GM12878 (cell line): ENCODE data around the gene BRSK2. TPM values are rescaled to one million over a fixed set of nuclear protein-coding genes. Genes with fewer than 3 reads are reported as not detected.

Experiments used
- ATAC-seq: fragments of 200-7000 bp; cut with Tn5 transposase; 3 replicates; pipeline ENCODE4 v1.9.1; 2020; ENCODE audit warnings: mild to moderate bottlenecking, moderate library complexity
- BruUV-seq: library from RNA; stranded (reverse); fragments of 400-500 nt; replicated peaks from 2 replicates; lab custom pipeline; 2021; lab: Mats Ljungman, UMichigan
- CTCF ChIA-PET: fragments of 300-600 bp; sonication (Branson Sonifier 250); formaldehyde crosslinking; extraction: SDS; loops from one replicate; lab custom pipeline; 2021; ENCODE audit warnings: inconsistent platforms; lab: Yijun Ruan, JAX
- POLR2A ChIA-PET: fragments of 350-600 bp; formaldehyde crosslinking; extraction: SDS; loops from one replicate; lab custom pipeline; 2021; ENCODE audit warnings: inconsistent platforms; lab: Charles Lee
- RAD21 ChIA-PET: fragments of 300-600 bp; sonication (Branson Sonifier 250); formaldehyde crosslinking; loops from one replicate; lab custom pipeline; 2023; ENCODE audit warnings: antibody characterized with exemption; ENCODE audit not compliant: unreplicated experiment; lab: Charles Lee
- SMC1A ChIA-PET: fragments of 300-600 bp; sonication (Branson Sonifier 250); formaldehyde crosslinking; loops from one replicate; lab custom pipeline; 2023; ENCODE audit not compliant: unreplicated experiment, uncharacterized antibody; lab: Charles Lee
- DNase-seq: peaks from one replicate; pipeline ENCODE4 v3.0.0-alpha.2; 2011; ENCODE audit warnings: low read depth, low spot score
- FAIRE-seq: peaks from 3 replicates; lab custom pipeline; 2011; peaks lifted over from hg19 to GRCh38; lab: Jason Lieb, UNC
- H2AFZ ChIP-seq: 2 replicates; pipeline ENCODE4 v1.6.0; 2011; ENCODE audit warnings: low read depth, low read length, control low read depth; ENCODE audit not compliant: control insufficient read depth
- H3K27ac ChIP-seq: 2 replicates; pipeline ENCODE4 v1.5.1; 2011; ENCODE audit warnings: control low read depth; ENCODE audit not compliant: control insufficient read depth, insufficient read depth
- H3K27me3 ChIP-seq, 2 experiments: replicated peaks in 1 of 2; 2 replicates each; pipeline versions ENCODE4 v1.6.0 to v1.6.1; 2011; ENCODE audit warnings: low read length in 1 of 2; ENCODE audit not compliant: control insufficient read depth in 2 of 2, insufficient read depth in 2 of 2
- H3K36me3 ChIP-seq, 2 experiments: 2 replicates each; pipeline ENCODE4 v1.5.1; 2011; ENCODE audit warnings: low read length in 1 of 2; ENCODE audit not compliant: control insufficient read depth in 2 of 2, insufficient read depth in 2 of 2
- H3K4me1 ChIP-seq: 2 replicates; pipeline ENCODE4 v1.6.1; 2011; ENCODE audit warnings: mild to moderate bottlenecking, low read length, moderate library complexity, mixed read lengths; ENCODE audit not compliant: control insufficient read depth, insufficient read depth
- H3K4me2 ChIP-seq: 2 replicates; pipeline ENCODE4 v1.6.0; 2011; ENCODE audit warnings: control low read depth; ENCODE audit not compliant: control insufficient read depth, insufficient read depth
- H3K4me3 ChIP-seq: fragments of 200-600 bp; sonication (generic); 2 replicates; pipeline ENCODE4 v1.5.1; 2016
- H3K79me2 ChIP-seq: 2 replicates; pipeline ENCODE4 v1.6.0; 2011; ENCODE audit warnings: low read length; ENCODE audit not compliant: control insufficient read depth, insufficient read depth
- H3K9ac ChIP-seq: 2 replicates; pipeline ENCODE4 v1.8.0; 2011; ENCODE audit warnings: low read length, control low read depth, mixed read lengths; ENCODE audit not compliant: control insufficient read depth, insufficient read depth
- H3K9me3 ChIP-seq: replicated peaks from 3 replicates; pipeline ENCODE4 v1.5.1; 2011; ENCODE audit warnings: mild to moderate bottlenecking, low read length; ENCODE audit not compliant: control insufficient read depth, insufficient read depth
- H4K20me1 ChIP-seq: 2 replicates; pipeline ENCODE4 v1.6.0; 2011; ENCODE audit not compliant: control insufficient read depth, insufficient read depth
- ATF7 ChIP-seq: fragments of 450-650 bp; IDR thresholded peaks from 2 replicates; pipeline ENCODE4 v1.6.1; 2016; ENCODE audit warnings: low read depth, mild to moderate bottlenecking
- CREM ChIP-seq: IDR thresholded peaks from 2 replicates; pipeline ENCODE4 v1.6.1; 2014; ENCODE audit warnings: antibody characterized with exemption, low read depth
- EED ChIP-seq: sonication (generic); IDR thresholded peaks from 2 replicates; pipeline ENCODE4 v1.6.1; 2016; ENCODE audit warnings: antibody characterized with exemption, low read depth
- HDAC6 ChIP-seq: fragments of 200-600 bp; sonication (generic); IDR thresholded peaks from one replicate; pipeline ENCODE4 v1.8.0; 2017; ENCODE audit warnings: antibody characterized with exemption; ENCODE audit not compliant: unreplicated experiment
- KLF5 ChIP-seq: fragments of 450-650 bp; IDR thresholded peaks from 2 replicates; pipeline ENCODE4 v1.6.1; 2014; ENCODE audit warnings: mild to moderate bottlenecking; ENCODE audit not compliant: partially characterized antibody
- MTA2 ChIP-seq: fragments of 450-650 bp; IDR thresholded peaks from 2 replicates; pipeline ENCODE4 v1.6.1; 2016; ENCODE audit warnings: low read depth, mild to moderate bottlenecking, moderate library complexity
- NFXL1 ChIP-seq: fragments of 450-650 bp; IDR thresholded peaks from 2 replicates; pipeline ENCODE4 v1.6.1; 2017; ENCODE audit warnings: antibody characterized with exemption, mild to moderate bottlenecking, borderline replicate concordance
- NR2C2 ChIP-seq: IDR thresholded peaks from 2 replicates; pipeline ENCODE4 v1.6.1; 2011; ENCODE audit warnings: borderline replicate concordance, low read depth; ENCODE audit not compliant: control insufficient read depth, insufficient read length
- RCOR1 ChIP-seq: conservative IDR thresholded peaks from 2 replicates; pipeline ENCODE4 v1.6.1; 2012; ENCODE audit warnings: low read depth, low read length, improper control_type of control experiment
- SMAD1 ChIP-seq: fragments of 450-650 bp; IDR thresholded peaks from 2 replicates; pipeline ENCODE4 v1.6.1; 2018; ENCODE audit warnings: mild to moderate bottlenecking, low read depth; ENCODE audit not compliant: partially characterized antibody
- WGBS: methylation state at CpG from one replicate; pipeline ENCODE4 v1.1.6; 2016; ENCODE audit warnings: low lambda C conversion rate; ENCODE audit not compliant: insufficient replicate concordance, insufficient coverage; ENCODE audit errors: missing lambda C conversion rate; 5-methylcytosine and 5-hydroxymethylcytosine counted together
- in situ Hi-C: fragments of 300-500 bp; cut with MboI; formaldehyde crosslinking; loops from 9 replicates; pipeline ENCODE4 v1.14.3; 2018; ENCODE audit warnings: mixed read lengths
- intact Hi-C: fragments of 100-400 bp; cut with micrococcal nuclease; formaldehyde crosslinking; loops from one replicate; pipeline ENCODE4 v1.14.2; 2022; ENCODE audit not compliant: unreplicated experiment
- polyA plus RNA-seq, 11 experiments: library from polyadenylated mRNA; depleted of rRNA in 4 of 11; unstranded in 6 of 11; stranded (reverse) in 5 of 11; fragments of >200 nt; fragmentation: Nextera tagmentation in 4 of 11; fragmentation: Illumina TruSeq in 1 of 11; extraction: Ambion mirVana in 4 of 11; extraction: Trizol in 1 of 11; gene quantifications; 1 replicate in 1 of 11; 2 replicates in 10 of 11; pipeline versions ENCODE4 v1.2.1 to v1.2.3, GENCODE V29; 2011 to 2016; ENCODE audit warnings: inconsistent platforms in 2 of 11, missing spikeins in 2 of 11, low read depth in 1 of 11
- total RNA-seq, 4 experiments: library from RNA; depleted of rRNA in 3 of 4; stranded (reverse); fragments of >200 nt in 3 of 4; fragmentation: Illumina TruSeq in 1 of 4; extraction: Trizol in 1 of 4; gene quantifications; 2 replicates each; pipeline versions ENCODE4 v1.2.1 to v1.2.3, GENCODE V29; 2013 to 2021
- TF ChIP-seq, protein P1 (sequence below): IDR thresholded peaks from 2 replicates; pipeline ENCODE4 v1.6.1; 2012; ENCODE audit warnings: mild to moderate bottlenecking, low read depth, low read length
- TF ChIP-seq, protein P2 (sequence below): IDR thresholded peaks from 2 replicates; pipeline ENCODE4 v1.6.1; 2011; ENCODE audit warnings: low read depth, low read length, improper control_type of control experiment, borderline replicate concordance
- TF ChIP-seq, protein P3 (sequence below): IDR thresholded peaks from 2 replicates; pipeline ENCODE4 v1.6.1; 2011; ENCODE audit warnings: low read depth, mild to moderate bottlenecking, low read length, moderate library complexity, borderline replicate concordance; ENCODE audit errors: extremely low read depth
- TF ChIP-seq, protein P4 (sequence below): fragments of 450-650 bp; IDR thresholded peaks from 2 replicates; pipeline ENCODE4 v1.6.1; 2018; ENCODE audit warnings: mild to moderate bottlenecking, low read depth, moderate library complexity; ENCODE audit not compliant: partially characterized antibody

The BRSK2 gene
- total and polyA plus RNA-seq, 10 of the 15 experiments (the other 5 are each of a cell fraction or from before 2014, with no cell fraction given), result 0.13 TPM; not detected in 9

DNA sequence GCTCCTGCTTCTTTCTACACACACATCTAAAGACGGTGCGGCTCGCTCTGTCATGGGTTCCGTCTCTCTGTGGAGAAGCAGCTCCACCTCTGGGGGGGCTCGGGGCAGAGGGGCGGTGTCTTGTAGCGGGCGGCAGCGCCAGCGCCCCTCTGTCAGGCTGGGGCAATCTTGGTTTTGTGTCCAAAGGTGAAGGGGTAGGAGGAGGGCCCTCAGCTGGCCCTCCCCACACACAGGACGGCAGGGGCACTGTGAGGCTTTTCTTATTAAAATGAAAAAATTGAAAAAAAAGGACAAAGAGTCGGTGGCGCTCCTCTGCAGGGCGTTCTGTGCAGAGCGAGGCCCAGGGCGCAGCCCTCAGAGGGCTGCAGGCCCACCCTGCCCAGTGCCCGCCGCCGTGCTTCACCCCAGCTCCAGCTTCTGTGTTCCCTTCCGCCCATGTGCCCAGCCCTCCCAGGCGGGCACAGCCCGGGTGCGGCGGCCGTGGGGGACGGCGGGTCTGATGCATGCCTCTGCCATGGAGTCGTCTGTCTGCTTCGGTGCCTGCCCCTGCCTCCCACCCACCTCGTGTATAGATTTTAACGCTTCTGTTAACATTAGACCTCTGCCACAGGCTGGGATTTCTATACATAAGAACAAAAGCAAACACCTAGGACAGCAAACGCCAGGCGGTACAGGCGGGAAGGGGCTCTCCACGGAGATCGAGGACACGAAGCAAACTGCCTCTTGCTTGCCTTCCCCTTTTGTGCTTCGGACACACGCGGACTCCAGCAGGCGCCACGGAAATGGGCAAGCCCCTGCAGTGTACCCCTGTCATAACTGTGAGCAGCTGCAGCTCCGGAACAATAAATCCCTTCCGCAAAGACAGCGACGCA lies 72.3 kb downstream of the BRSK2 start (continued):
- TF ChIP-seq HDAC6 (no peak), MTA2 (no peak), SMAD1 (no peak)

DNA sequence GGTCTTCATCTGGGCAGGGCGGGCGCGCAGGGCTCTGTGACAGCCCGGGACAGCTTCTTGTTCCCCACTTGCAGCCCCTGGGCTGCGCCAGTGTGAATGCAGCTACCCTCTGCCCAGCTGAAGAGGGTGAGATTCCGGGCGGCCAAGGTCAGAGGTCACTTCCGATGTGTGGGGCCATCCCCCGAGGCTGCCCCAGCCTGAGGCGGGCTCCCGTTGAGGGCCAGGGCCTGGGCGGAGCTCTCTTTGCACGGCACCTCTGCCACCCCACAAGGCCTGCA lies 72.9 kb downstream of the BRSK2 start:
- RAD21 ChIA-PET, result no interaction called here
- POLR2A ChIA-PET, result no interaction called here
- Histone ChIP-seq H2AFZ (no peak overlapping the region), H3K27me3 (no peaks in the 10 kb centered on the region), H4K20me1 (no peaks in the 10 kb centered on the region), H3K4me2 (no peak overlapping the region), H3K4me1 (no peaks in the 10 kb centered on the region), H3K27ac (no peak overlapping the region), H3K9ac (no peak overlapping the region), H3K9me3 (no peaks in the 10 kb centered on the region; the same call in 2 of the 3 replicates), H3K36me3 (no peaks in the 10 kb centered on the region), H3K79me2 (no peaks in the 10 kb centered on the region), H3K4me3 (no peak overlapping the region)
- CTCF ChIA-PET, result no interaction called here
- in situ Hi-C loops (no loop called here), intact Hi-C loops (no loop called here)
- BruUV-seq, result no TSS peak
- no peak for FAIRE-seq
- 87% methylated on average over 13 of the region's 13 CpGs for WGBS
- no peak for DNase-seq
- no peak for ATAC-seq
- SMC1A ChIA-PET, result no interaction called here
- TF ChIP-seq KLF5 (no peak), RCOR1 (no peak), NR2C2 (no peak), CREM (no peak), EED (no peak), NFXL1 (no peak), ATF7 (no peak)
- TF ChIP-seq, protein P1, sequence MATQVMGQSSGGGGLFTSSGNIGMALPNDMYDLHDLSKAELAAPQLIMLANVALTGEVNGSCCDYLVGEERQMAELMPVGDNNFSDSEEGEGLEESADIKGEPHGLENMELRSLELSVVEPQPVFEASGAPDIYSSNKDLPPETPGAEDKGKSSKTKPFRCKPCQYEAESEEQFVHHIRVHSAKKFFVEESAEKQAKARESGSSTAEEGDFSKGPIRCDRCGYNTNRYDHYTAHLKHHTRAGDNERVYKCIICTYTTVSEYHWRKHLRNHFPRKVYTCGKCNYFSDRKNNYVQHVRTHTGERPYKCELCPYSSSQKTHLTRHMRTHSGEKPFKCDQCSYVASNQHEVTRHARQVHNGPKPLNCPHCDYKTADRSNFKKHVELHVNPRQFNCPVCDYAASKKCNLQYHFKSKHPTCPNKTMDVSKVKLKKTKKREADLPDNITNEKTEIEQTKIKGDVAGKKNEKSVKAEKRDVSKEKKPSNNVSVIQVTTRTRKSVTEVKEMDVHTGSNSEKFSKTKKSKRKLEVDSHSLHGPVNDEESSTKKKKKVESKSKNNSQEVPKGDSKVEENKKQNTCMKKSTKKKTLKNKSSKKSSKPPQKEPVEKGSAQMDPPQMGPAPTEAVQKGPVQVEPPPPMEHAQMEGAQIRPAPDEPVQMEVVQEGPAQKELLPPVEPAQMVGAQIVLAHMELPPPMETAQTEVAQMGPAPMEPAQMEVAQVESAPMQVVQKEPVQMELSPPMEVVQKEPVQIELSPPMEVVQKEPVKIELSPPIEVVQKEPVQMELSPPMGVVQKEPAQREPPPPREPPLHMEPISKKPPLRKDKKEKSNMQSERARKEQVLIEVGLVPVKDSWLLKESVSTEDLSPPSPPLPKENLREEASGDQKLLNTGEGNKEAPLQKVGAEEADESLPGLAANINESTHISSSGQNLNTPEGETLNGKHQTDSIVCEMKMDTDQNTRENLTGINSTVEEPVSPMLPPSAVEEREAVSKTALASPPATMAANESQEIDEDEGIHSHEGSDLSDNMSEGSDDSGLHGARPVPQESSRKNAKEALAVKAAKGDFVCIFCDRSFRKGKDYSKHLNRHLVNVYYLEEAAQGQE, result no peak
- TF ChIP-seq, protein P2, sequence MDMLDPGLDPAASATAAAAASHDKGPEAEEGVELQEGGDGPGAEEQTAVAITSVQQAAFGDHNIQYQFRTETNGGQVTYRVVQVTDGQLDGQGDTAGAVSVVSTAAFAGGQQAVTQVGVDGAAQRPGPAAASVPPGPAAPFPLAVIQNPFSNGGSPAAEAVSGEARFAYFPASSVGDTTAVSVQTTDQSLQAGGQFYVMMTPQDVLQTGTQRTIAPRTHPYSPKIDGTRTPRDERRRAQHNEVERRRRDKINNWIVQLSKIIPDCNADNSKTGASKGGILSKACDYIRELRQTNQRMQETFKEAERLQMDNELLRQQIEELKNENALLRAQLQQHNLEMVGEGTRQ, result no peak
- TF ChIP-seq, protein P3, sequence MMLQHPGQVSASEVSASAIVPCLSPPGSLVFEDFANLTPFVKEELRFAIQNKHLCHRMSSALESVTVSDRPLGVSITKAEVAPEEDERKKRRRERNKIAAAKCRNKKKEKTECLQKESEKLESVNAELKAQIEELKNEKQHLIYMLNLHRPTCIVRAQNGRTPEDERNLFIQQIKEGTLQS, result no peak
- TF ChIP-seq, protein P4, sequence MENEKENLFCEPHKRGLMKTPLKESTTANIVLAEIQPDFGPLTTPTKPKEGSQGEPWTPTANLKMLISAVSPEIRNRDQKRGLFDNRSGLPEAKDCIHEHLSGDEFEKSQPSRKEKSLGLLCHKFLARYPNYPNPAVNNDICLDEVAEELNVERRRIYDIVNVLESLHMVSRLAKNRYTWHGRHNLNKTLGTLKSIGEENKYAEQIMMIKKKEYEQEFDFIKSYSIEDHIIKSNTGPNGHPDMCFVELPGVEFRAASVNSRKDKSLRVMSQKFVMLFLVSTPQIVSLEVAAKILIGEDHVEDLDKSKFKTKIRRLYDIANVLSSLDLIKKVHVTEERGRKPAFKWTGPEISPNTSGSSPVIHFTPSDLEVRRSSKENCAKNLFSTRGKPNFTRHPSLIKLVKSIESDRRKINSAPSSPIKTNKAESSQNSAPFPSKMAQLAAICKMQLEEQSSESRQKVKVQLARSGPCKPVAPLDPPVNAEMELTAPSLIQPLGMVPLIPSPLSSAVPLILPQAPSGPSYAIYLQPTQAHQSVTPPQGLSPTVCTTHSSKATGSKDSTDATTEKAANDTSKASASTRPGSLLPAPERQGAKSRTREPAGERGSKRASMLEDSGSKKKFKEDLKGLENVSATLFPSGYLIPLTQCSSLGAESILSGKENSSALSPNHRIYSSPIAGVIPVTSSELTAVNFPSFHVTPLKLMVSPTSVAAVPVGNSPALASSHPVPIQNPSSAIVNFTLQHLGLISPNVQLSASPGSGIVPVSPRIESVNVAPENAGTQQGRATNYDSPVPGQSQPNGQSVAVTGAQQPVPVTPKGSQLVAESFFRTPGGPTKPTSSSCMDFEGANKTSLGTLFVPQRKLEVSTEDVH, result no peak
